GM23338 (cell line): ENCODE data around the gene TMEM52.

Source experiments
- EZH2 ChIP-seq: fragments of 200-600 bp; sonication (generic); IDR thresholded peaks from one replicate; pipeline ENCODE4 v1.8.0; 2017; ENCODE audit warnings: antibody characterized with exemption, mild to moderate bottlenecking, low read depth; ENCODE audit not compliant: unreplicated experiment
- EZH2phosphoT487 ChIP-seq: fragments of 200-600 bp; sonication (generic); IDR thresholded peaks from one replicate; pipeline ENCODE4 v1.8.1; 2018; ENCODE audit warnings: antibody characterized with exemption; ENCODE audit not compliant: unreplicated experiment
- POLR2AphosphoS5 ChIP-seq: IDR thresholded peaks from 2 replicates; pipeline ENCODE4 v1.6.1; 2016; ENCODE audit warnings: antibody characterized with exemption, low read depth
- ZNF331 ChIP-seq: fragments of 250-450 bp; sonication (Bioruptor Pico); IDR thresholded peaks from 2 replicates; pipeline ENCODE4 v1.5.0; 2020; ENCODE audit warnings: low read depth, mild to moderate bottlenecking, moderate library complexity
- TF ChIP-seq, protein P1 (sequence below), 2 experiments: fragments of 200-600 bp in 1 of 2; sonication (generic) in 1 of 2; conservative IDR thresholded peaks; 2 replicates each; pipeline versions ENCODE4 v1.5.1 to v1.6.1; 2016 to 2017; ENCODE audit warnings: antibody characterized with exemption in 2 of 2, low read depth in 2 of 2, mild to moderate bottlenecking in 2 of 2, moderate library complexity in 1 of 2
- TF ChIP-seq, protein P2 (sequence below): IDR thresholded peaks from one replicate; pipeline ENCODE4 v1.6.1; 2018; ENCODE audit warnings: antibody characterized with exemption; ENCODE audit not compliant: unreplicated experiment

DNA sequence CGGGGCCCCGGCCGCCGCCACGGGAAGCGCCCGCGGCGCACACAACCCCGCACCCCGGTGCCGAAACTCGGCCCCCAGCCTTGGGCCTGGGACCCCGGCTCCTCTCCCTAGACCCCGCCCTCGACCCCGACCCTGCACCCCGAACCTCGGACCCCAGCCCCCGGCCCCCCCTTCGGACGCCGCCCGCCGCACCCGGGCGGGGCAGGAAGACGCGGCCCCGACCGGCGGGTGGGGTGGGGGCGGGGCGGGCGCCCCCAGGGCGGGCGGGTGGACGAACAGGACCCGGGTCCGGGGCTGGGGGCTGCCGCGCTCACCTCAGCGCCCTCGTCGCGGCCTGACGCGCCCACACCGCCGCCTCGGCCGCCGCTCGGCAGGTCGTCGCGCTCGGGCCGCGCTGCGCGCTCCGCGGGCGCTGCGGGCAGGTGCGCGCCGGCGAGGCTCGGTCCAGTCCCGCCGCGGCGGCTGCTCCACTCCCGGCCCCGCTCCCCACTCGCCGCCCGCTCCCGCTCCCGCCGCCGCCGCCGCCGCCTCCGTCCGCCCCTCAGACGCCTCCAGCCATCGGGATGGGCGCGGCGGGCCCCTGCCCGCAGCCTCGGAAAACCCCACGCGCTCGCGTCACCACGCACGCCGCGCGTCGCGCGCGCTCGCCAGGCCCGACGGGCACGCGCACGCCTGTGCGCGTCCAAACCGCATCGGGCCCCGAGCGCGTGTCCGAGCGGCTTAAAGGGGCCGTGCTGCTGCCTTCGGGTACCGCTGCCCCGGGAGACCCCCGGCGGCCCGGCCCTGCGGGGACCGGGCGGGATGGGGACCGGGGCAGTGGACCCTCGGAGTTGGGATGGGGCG lies 28.4 kb downstream of the TMEM52 start, which contains the start of gene GNB1:
- TF ChIP-seq POLR2AphosphoS5 = peak; percentile 37; the same call in 1 of the 2 replicates
- TF ChIP-seq, protein P1, sequence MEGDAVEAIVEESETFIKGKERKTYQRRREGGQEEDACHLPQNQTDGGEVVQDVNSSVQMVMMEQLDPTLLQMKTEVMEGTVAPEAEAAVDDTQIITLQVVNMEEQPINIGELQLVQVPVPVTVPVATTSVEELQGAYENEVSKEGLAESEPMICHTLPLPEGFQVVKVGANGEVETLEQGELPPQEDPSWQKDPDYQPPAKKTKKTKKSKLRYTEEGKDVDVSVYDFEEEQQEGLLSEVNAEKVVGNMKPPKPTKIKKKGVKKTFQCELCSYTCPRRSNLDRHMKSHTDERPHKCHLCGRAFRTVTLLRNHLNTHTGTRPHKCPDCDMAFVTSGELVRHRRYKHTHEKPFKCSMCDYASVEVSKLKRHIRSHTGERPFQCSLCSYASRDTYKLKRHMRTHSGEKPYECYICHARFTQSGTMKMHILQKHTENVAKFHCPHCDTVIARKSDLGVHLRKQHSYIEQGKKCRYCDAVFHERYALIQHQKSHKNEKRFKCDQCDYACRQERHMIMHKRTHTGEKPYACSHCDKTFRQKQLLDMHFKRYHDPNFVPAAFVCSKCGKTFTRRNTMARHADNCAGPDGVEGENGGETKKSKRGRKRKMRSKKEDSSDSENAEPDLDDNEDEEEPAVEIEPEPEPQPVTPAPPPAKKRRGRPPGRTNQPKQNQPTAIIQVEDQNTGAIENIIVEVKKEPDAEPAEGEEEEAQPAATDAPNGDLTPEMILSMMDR (conservative IDR thresholded peaks at IDR 0.05; ENCODE audit: low read depth in 2 of 2) = no peak
- TF ChIP-seq EZH2 = no peak
- no peak for TF ChIP-seq ZNF331
- TF ChIP-seq, protein P2, sequence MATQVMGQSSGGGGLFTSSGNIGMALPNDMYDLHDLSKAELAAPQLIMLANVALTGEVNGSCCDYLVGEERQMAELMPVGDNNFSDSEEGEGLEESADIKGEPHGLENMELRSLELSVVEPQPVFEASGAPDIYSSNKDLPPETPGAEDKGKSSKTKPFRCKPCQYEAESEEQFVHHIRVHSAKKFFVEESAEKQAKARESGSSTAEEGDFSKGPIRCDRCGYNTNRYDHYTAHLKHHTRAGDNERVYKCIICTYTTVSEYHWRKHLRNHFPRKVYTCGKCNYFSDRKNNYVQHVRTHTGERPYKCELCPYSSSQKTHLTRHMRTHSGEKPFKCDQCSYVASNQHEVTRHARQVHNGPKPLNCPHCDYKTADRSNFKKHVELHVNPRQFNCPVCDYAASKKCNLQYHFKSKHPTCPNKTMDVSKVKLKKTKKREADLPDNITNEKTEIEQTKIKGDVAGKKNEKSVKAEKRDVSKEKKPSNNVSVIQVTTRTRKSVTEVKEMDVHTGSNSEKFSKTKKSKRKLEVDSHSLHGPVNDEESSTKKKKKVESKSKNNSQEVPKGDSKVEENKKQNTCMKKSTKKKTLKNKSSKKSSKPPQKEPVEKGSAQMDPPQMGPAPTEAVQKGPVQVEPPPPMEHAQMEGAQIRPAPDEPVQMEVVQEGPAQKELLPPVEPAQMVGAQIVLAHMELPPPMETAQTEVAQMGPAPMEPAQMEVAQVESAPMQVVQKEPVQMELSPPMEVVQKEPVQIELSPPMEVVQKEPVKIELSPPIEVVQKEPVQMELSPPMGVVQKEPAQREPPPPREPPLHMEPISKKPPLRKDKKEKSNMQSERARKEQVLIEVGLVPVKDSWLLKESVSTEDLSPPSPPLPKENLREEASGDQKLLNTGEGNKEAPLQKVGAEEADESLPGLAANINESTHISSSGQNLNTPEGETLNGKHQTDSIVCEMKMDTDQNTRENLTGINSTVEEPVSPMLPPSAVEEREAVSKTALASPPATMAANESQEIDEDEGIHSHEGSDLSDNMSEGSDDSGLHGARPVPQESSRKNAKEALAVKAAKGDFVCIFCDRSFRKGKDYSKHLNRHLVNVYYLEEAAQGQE = peak; percentile 13
- TF ChIP-seq EZH2phosphoT487 = no peak
